Left colon (tissue), 2 donors: ENCODE measurements around the gene USP13. TPM values are rescaled to one million over a fixed set of nuclear protein-coding genes. Genes with fewer than 3 reads are reported as not detected.

ENCODE experiments used
- ATAC-seq: fragments of 200-7000 bp; cut with Tn5 transposase; one replicate; pipeline ENCODE4 v1.9.1; 2020; ENCODE audit warnings: mild to moderate bottlenecking, moderate library complexity
- DNase-seq, 2 donors: peaks; one replicate each; pipeline ENCODE4 v3.0.0-alpha.2; 2020
- intact Hi-C, 2 donors: fragments of 100-400 bp; cut with DNase I in 1 of 2; cut with micrococcal nuclease in 1 of 2; formaldehyde crosslinking; loops; one replicate each; pipeline versions ENCODE4 v1.11.2 to v1.14.0; 2022; cut with DNase I, micrococcal nuclease
- total RNA-seq, 2 donors: library from RNA; stranded (reverse); fragmentation: NEBNext Ultra II Directional; extraction: Animal tissue kit (Norgen Biotek cat#: 25700); gene quantifications; one replicate each; pipeline ENCODE4 v1.2.1, GENCODE V29; 2021
- donor health status: DM: no; HTN: no; CAD: no.
- donor health status: DM: yes; HTN: yes; CAD: no.

The USP13 gene
- total RNA-seq, 2 donors from 2014 or later, result 3.6 to 4.3 TPM

- intact Hi-C loops, result no loop called here
- DNase-seq (no peak), ATAC-seq (no peak)
Observed at GRCh38 chr3:179651687-179652446, 973 bp upstream of the USP13 start.

DNA sequence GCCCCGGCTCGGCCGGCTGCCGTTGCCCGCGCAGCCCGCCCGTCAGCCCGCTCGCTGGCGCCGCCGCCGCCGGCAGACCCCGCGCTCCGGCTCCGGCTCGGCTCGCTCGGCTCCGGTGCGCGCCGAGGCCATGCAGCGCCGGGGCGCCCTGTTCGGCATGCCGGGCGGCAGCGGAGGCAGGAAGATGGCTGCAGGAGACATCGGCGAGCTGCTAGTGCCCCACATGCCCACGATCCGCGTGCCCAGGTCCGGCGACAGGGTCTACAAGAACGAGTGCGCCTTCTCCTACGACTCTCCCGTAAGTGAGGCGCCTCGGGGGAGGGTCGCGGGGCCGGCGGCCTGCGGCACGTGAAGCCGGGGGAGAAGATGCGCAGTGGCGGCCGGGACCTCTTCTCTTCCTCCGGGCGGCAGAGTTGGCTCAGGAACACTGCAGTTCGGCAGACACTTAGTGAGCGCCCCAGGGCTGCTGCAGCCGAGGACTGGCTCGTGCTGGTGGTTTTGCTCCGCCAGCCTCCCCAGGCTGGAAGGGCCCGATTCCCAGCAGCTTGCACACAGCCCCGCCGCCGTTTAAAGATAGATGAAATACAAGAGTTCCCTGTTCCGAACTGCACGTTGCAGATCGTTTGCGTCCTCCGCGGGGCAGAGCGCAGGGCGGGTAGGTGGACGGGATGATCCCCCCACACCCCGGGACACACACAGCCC, 407 bp downstream of the USP13 start:
- ATAC-seq (peak; percentile 78), DNase-seq (peak; percentile 70 to 72)
- intact Hi-C loops, result no loop called here

DNA sequence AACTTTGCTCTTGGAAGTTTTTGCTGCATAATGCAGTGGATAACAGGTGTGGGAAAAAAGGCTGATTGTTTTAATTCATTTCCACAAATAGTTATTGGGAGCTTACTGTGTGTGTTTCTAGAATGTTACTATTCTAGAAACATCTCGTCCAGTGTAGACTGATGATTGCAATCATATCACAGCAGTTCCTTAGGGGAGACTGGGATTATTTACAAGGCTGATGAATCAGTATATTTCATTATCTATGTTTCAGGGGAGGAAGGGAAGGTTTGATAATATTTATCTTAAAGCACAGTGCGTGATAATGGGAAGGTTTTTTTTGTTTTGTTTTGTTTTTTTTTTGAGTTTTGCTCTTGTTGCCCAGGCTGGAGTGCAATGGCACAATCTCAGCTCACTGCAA, 2.4 kb downstream of the USP13 start:
- DNase-seq (no peak), ATAC-seq (no peak)
- intact Hi-C loops, result no loop called here

GRCh38 chr3:179658606-179659005, 5.8 kb downstream of the USP13 start:
- ATAC-seq, result no peak
- no peak for DNase-seq
- intact Hi-C loops, result no loop called here

DNA sequence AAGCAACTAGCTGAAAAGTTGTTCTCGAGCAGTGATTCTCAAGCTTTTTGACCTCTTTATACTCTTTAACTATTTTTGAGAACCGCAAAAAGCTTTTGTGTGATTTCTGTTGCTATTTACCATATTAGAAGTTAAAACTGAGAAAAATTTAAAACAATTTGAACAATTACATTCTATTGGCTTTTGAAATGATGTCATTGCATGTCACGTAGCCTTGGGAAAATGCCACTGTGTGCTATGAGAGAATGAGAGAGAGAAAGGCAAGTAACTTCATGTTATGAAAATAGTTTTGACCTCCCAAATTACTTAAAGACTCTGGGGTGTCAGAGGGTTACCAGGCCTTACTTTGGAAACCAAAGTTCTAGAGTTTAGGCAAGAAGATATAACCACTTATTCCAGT, 8.0 kb downstream of the USP13 start:
- ATAC-seq, result no peak
- intact Hi-C loops, result no loop called here
- DNase-seq, result no peak

DNA sequence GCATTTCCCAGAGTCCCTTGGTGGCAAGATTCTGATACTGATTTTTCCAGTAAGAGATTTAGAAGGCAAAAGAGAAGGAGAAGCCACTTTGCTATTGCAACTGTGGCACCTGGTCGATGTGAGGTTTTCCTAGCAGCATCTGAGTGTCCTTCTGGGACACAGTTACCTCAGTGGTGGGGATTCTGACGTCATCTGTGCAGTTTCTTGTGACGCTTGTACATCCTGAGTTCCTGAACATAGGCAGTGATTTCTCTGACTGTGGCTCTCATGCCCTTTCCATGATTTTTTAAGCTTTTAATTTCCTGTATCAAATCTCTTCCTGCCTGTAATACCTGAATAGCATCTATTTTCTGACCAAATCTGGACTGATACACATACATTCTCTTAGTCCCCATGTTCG, 8.9 kb downstream of the USP13 start:
- intact Hi-C loops, result no loop called here
- no peak for ATAC-seq

DNA sequence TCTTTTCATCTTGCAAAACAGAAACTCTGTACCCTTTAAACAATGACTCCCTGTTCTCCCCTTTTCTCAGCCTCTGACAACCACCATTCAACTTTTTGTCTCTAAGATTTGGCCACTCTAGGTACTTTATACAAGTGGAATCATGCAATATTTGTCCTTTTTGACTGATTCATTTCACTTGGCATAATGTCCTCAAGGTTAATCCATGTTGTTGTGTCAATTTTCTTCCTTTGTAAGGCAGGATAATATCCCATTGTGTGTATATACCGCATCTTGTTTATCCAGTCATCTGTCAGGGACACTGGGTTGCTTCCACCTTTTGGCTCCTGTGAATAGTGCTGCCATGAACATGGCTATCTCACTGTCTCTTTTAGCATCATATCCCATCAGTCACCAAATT, 10.3 kb downstream of the USP13 start:
- DNase-seq (no peak), ATAC-seq (no peak)
- intact Hi-C loops, result no loop called here

More for the DNA sequence above, 8.9 kb downstream of the USP13 start:
- no peak for DNase-seq

- DNase-seq (no peak), ATAC-seq (no peak)
- intact Hi-C loops, result no loop called here
Observed at GRCh38 chr3:179666030-179666429, 13.2 kb downstream of the USP13 start.

GRCh38 chr3:179666436-179667035, 13.7 kb downstream of the USP13 start:
- intact Hi-C loops, result no loop called here
- DNase-seq (no peak), ATAC-seq (no peak)

DNA sequence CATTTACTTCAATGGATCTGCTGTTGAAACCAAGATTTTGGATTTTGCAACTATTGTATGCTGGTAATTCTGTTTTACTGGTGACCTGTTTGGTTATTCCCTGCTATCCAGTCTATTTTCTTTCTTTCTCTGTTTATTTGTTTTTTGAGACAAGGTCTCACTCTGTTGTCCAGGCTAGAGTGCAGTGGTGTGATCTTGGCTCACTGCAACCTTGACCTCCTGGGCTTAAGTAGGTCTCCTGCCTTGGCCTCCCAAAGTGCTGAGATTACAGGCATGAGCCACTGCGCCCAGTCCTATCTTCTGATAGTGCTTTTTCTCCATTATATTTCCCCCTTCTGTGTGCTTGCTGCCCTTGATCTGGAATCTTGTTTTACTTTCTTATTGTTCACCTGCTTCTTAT, 15.6 kb downstream of the USP13 start:
- intact Hi-C loops, result no loop called here
- no peak for DNase-seq

DNA sequence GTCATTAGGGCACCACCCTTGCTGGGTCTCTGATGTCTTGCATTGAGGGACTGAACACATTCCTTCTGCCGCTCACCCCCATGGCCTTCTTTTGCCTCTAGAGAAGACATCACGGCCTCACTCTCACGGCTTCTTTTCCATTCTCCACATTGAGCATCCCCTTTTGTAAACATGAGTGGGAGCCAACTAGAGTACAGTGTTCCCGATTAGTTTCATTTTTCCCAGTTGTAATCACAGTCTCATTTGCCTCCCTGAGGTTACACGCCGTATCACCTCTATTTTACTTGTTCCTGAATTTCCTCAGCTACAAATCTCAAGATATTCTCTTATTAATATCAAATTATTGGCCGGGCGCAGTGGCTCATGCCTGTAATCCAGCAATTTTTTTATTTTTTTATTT, 17.5 kb downstream of the USP13 start:
- ATAC-seq (no peak), DNase-seq (no peak)
- intact Hi-C loops, result no loop called here

More for the DNA sequence above, 15.6 kb downstream of the USP13 start:
- ATAC-seq, result no peak

- ATAC-seq, result no peak
- intact Hi-C loops, result no loop called here
Observed at GRCh38 chr3:179671309-179671708, 18.5 kb downstream of the USP13 start.

GRCh38 chr3:179671747-179672242, 19.0 kb downstream of the USP13 start:
- ATAC-seq, result no peak
- DNase-seq, result no peak
- intact Hi-C loops, result no loop called here

More at GRCh38 chr3:179671309-179671708, 18.5 kb downstream of the USP13 start:
- no peak for DNase-seq

DNA sequence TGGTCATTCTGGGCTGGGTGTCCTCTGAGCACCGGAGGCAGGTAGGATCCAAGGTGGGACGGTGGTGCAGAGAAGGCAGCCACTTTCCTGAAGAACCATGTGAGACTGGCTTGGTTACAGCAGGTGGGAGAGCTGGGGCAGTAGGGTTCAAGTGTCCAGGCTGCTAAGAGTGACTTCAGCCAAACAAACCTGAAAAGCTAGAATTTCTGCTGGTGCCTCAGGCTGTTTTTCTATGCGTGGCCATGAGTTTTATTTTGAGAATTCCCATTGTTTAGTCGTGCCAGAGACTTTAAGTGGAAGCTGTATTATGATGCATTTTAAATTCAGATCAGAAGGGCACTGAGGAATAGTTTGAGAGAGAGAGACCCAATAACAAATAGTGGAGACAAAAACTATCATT, 20.1 kb downstream of the USP13 start:
- no peak for ATAC-seq
- intact Hi-C loops, result no loop called here
- DNase-seq, result no peak

DNA sequence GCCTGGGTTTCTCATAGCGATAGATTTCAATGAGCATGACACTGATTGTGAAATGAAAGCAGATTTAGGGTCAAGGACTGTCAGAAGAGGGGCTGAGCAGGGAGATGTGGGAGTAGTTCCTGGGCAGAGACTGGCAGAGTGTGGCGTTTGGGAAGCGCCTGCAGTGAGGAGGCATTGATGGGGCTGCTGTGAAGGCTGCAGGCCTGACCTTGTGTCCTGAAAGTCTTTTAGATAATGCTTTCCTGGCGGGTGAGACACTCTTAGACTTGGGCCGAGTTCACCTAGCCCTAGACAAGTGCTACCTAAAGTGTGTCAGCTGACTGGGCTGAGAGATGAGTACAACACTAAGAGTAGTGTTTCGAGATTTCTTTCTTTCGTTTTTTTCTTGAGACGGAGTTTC, 20.7 kb downstream of the USP13 start:
- ATAC-seq, result no peak
- intact Hi-C loops, result no loop called here

GRCh38 chr3:179676081-179676480, 23.2 kb downstream of the USP13 start:
- ATAC-seq (no peak), DNase-seq (no peak)
- intact Hi-C loops, result no loop called here

More for the DNA sequence above, 20.7 kb downstream of the USP13 start:
- no peak for DNase-seq

DNA sequence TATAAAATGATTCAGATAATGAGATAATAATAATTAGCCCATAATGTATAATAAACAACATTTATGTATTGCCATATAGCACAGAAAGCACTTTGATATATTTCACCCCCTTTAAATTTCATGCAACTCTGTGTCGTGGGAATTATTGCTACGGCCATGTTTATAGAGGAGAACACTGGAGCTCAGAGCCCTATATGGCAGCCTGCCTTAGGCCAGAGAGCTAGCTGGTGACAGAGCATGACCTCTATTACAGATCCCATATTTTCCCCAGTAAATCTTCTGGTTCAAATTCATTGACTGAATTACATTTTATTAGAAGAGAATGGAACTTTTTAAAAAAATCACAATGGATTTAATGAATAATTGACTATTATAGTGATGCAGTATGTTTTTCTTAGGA, 25.0 kb downstream of the USP13 start:
- ATAC-seq (no peak), DNase-seq (no peak)
- intact Hi-C loops, result no loop called here

DNA sequence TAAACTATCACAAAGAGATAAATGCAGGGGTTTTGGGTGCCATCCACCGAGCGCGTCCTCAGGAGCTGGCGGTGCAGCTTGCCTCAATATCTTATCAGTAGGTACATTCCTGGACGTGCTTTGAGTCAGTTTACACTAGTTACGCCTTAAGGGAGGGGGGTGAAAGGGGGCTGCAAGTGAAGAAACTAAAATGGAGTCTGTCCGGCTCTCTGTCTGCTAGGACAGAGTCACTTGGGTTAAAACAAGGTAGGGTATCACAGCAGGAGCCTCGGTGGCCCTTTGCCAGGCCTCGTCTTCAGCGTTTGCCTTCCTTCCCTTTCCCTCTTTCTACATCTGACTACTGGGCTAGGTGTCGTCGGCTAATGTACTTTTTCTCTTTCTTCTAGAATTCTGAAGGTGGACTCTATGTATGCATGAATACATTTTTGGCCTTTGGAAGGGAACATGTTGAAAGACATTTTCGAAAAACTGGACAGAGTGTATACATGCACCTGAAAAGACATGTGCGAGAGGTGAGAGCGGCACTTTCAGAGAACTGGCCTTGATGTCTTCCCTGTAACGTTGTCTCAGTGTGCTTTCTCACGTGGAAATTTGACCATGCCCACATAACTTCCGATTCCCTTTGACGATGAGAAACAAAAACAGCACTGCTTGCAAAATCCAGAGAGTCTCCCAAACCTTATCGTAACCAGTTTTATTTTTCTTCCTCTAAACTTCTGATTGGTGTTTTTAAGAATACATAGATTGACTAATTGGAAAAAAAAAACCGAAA, 28.8 kb downstream of the USP13 start:
- intact Hi-C loops, result no loop called here
- DNase-seq, result no peak
- ATAC-seq, result no peak

DNA sequence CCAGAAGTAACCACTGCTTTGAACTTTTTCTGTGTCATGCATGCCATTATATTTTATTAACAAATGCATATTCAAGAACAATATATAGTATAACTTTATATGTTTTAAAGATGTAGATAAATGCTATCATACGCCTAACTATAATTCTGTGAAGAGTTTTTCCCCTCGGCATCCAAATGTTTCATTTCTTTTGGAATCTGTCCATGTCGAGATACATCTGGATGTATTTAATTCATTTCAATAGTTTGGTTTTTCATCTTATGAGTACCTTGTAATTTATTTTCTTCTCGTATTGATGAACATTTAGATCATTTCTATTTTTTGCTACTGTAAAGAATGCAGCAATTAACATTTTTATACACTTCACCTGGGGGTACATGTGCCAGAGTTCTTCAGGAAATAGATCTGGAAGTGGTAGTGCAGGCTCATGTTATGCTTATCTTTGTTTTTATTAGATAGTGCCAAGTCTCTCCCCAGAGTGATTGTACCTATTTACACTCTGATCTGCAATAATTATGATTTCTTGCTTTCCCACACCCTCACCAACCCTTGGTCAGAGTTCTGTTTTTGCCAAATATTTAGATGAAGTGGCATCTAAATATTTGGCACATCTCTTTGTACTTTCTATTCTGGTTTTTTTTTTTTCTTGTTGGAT, 29.7 kb downstream of the USP13 start:
- peak; percentile 37 for ATAC-seq
- intact Hi-C loops, result no loop called here
- no peak for DNase-seq
